HPDE6-E6E7 (cell line): Measurements from ENCODE around the gene CYP26B1.
A peak's percentile ranks its signal among the peaks of the same experiment; 100 is the strongest.

ENCODE experiments used
- DNase-seq: peaks from one replicate; pipeline ENCODE4 v3.0.0; 2011; ENCODE audit warnings: missing footprints; ENCODE audit errors: extremely low spot score

The CYP26B1 gene

GRCh38 chr2:72155151-72155550 is 7.5 kb upstream of the CYP26B1 start:
- DNase-seq, result no peak

- no peak for DNase-seq
Observed at GRCh38 chr2:72154386-72154975, 6.8 kb upstream of the CYP26B1 start.

DNA sequence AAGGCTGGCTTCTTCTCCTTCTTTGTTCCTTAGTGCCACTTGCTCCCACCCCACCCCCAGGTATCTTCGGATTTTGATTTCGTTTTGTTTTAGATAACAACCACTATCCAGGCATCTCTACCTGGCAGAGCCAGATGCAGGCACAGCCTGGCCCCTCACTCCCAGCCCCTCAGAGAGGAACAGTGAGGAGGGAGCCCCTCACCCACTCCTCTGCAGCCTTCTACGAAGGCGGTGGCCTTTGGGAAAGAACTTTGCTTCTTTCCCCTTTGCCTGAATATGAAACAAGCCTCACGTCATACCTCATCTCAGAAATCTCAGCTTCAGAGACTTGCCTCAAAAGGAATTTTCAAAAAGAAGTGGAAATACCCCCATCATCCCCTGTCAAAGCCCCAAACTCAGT is 6.3 kb upstream of the CYP26B1 start:
- no peak for DNase-seq

DNA sequence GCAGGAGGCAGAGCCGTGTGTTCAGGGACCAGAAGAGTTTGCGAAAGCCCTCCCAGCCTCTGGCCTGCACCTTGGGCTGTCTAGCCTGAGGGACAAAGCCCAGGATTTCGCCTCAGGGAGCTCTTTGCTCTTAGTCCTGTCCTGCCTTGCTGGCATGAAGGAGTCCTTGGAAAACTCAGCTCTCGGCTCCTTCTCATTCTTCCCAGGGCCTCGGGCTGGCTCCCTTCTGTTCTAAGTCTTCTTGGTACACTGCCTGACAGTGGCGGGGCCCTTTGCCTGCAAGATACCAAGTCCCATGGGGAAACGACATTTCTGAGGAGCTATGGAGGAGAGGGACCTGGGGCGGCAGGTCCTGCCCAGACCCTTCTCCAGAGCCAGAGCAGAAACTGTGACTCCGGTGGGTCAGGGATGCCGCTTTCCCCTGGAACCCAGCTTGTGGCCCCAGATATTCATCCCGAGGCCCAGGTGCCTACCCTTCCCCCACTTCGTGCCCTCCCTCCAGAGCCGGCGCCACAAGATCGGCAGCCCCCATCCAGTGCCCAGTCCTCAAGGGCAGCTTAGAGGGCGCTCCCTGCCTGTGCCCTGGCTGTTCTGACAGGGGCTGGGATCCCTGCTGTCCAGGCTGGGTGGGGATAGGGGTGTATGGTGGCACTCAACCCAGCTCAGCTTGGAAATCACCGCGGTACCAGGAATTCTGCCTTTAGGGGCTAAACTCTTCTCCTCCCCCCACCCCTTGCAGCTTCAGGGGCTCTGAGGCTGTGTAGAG is 5.5 kb upstream of the CYP26B1 start:
- DNase-seq, result no peak

DNA sequence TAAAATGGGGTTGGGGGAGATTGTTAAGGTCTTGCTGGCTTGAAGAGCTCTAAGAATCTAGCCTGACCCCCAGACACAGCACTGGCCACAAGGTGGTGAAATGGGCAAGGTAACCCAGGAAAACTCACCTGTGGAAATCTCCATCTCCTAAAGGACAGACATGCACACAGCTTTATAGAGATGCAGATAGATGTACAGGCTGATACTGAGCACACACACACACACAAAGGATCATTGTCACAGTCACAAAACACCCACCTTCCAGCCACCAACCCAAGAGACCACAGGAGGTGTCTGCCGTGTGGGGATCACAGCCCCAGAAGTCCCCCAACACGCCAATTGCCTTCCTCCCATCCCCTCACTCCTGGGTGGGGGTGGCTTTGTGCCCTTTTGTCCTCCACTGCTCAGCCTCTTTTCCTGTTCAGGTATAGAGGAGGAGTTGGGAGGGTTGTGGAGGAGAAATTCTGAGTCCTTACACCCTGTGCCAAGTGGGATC is 3.2 kb upstream of the CYP26B1 start:
- DNase-seq, result no peak

GRCh38 chr2:72150157-72150860 is 2.6 kb upstream of the CYP26B1 start:
- peak; percentile 67 for DNase-seq

GRCh38 chr2:72149556-72150156 is 2.0 kb upstream of the CYP26B1 start:
- DNase-seq, result no peak

- no peak for DNase-seq
Observed at GRCh38 chr2:72148837-72149555, 1.3 kb upstream of the CYP26B1 start.

GRCh38 chr2:72148003-72148836 is 558 bp upstream of the CYP26B1 start:
- DNase-seq, result no peak

- no peak for DNase-seq
Observed at GRCh38 chr2:72146347-72147302, 1.0 kb downstream of the CYP26B1 start.

GRCh38 chr2:72145658-72146329 is 1.9 kb downstream of the CYP26B1 start:
- no peak for DNase-seq

GRCh38 chr2:72145289-72145657 is 2.4 kb downstream of the CYP26B1 start:
- DNase-seq, result no peak

DNA sequence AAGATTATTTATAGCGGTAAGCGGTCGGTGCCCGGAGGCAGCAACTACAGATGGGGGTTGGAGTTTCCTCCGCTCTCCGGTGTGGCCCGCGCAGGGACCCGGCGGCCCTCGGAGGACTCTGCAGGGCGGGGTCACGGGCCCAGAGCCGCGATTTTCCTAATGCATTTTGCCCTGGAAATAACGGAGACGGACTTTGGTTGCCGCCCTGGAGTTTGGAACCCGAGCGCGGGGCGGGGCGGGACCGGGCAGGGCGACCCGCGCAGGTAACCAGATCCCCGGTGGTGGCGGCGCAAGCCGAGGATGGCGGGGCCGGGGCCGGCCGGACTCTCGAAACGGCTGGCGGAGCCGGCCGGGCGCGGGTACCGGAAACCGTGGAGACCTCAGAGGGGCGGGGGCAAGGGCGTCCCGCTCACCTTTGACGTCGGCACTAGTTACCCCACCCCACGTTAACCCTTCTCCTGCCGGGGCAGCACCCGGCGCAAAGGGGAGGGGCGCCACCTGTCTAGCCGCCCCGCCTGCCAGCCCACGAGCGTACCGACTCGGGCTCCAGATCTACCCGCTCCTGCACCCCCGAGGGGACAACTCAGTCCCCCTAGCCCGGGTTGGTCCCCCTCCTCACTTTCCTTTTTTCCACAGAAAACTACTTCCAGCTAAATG is 2.9 kb downstream of the CYP26B1 start:
- DNase-seq, result no peak

- no peak for DNase-seq
Observed at GRCh38 chr2:72144274-72144631, 3.4 kb downstream of the CYP26B1 start.

DNA sequence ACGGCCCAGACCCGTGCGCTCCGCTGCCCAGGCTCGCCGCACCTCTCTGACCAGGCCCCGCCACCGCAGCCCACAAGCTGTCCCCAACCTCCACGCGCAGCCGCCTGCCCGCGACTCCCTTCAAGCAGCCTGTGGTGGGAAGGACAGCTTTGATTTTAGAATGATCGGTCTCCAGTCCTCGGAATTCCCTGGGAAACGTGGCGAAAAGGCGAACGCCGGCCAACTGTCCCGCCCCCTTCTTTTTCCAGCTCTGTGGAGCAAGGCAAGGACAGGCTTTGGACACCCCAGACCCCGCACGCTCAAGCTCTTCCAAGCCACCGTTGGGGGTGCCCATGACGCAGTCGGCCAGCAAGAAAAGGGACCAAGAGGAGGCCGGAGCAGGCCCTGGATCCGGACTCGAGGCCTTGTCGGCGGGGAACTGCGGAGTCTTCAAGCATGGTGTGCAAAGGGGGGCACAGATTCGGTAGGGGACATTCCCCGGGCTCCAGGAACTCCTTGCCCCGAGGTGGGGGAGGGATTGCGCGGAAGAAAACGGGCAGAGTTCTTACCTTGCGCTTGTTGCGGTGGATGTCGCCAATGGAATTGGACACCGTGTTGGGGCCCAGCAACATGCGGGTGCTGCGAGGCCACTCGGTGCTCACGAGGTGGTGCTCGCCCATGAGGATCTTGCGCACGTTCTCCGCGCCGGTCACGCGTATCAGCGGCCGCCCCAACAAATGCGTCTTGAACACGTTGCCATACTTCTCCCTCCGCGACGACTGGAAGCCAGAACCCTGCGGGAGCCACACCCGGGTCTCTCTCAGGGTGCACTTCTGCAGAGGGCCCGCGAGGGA is 4.0 kb downstream of the CYP26B1 start:
- DNase-seq, result no peak

DNA sequence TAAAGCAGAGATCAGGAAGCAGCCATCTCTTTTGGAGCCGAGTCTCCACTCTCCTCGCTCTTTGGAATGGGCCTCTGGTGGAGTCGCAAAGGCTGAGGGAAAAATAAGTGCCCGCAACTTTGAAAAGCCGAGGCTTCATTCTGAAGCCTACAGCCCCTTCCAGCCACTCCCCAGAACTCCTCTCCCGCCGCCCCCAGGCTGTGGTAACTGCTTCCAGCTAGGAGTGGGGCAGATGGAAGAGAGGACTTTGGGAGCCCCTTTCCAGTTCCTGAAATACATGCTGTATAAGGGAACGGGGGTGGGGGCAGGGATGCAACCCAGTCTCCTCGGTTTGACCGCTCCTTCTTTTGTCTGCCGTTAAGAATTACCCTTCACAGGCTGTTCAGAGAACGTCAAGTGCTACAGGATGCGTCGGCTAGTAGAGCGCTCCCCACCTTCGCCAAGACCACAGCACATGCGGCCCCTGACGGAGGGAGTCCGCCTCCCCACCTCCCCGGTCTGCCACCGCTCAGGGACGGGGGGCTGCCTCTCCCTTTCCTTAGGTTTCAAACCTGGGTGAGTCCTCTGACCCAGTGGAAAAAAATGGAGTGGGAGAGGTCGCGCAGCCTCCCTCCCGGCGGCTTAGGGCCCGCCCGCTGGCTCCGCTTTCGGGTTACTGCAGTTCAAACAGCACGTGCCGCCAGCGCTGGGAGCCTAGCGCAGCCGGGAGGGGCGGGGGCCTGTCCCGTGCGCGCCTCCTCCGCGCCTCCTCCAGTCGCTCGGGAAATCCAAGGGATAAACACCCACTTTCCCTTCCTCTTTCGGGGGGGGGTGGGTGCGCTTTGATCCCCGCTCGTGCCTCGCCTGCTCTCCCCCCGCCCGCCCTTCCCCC is 4.9 kb downstream of the CYP26B1 start:
- DNase-seq, result no peak
